A172 (cell line): ENCODE measurements around the gene CCP110. TPM values are rescaled to one million over a fixed set of nuclear protein-coding genes. Genes with fewer than 3 reads are reported as not detected.

ENCODE experiments used
- DNase-seq: peaks from one replicate; pipeline ENCODE4 v3.0.0-alpha.2; 2015; ENCODE audit warnings: low spot score
- total RNA-seq: library from RNA; depleted of rRNA; stranded (reverse); fragments of >200 nt; shearing (Covaris generic); gene quantifications from 2 replicates; pipeline ENCODE4 v1.2.3, GENCODE V29; 2014; rRNA removed

Gene CCP110
- total RNA-seq, 1 experiment from 2014 or later, result 19.9 TPM

- peak; percentile 45 for DNase-seq
These were observed 77.6 kb downstream of the CCP110 start for GRCh38 chr16:19601083-19601976.

Other genes starting within 250 kb of the CCP110 start
- gene CLEC19A, start 238.2 kb upstream of the CCP110 start, total RNA-seq, result 0.38 and 0.83 TPM in 2 replicates
- not detected in 2 replicates for gene TMC5, start 106.1 kb upstream of the CCP110 start, total RNA-seq
- 60.7 and 77.4 TPM in 2 replicates for gene GDE1, start 1.8 kb upstream of the CCP110 start, total RNA-seq
- 27.8 and 29.7 TPM in 2 replicates for gene VPS35L, start 31.8 kb downstream of the CCP110 start, total RNA-seq
- 36.0 and 47.7 TPM in 2 replicates for gene KNOP1, start 194.3 kb downstream of the CCP110 start, total RNA-seq
- 8.4 and 11.7 TPM in 2 replicates for gene IQCK, start 194.3 kb downstream of the CCP110 start, total RNA-seq